ENCODE results near the gene FNIP2.
"Not testable (repeated sequence)": the region's sequence is repeated elsewhere in the genome, so short reads cannot be mapped to it uniquely, and the experiment has no call there.

The FNIP2 gene

GRCh38 chr4:158956345-158956744 lies 187.5 kb downstream of the FNIP2 start:
- not testable (repeated sequence) for DNase-seq (ENCODE audit: low read depth, low spot score)

DNA sequence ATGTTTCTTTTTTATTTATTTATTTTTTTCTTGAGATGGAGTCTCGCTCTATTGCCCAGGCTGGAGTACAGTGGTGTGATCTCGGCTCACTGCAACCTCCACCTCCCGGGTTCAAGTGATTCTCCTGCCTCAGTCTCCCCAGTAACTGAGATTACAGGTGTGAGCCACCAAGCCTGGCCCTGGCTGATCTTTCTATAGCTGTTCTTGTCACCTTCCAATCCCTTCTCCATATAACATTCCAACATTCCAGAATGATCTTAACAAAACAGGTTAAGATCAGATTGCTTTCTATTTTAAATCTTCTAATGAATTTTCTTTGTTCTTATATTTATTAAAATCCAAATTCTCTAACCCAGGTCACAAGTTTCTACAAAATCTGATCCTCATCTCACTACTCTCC lies 188.1 kb downstream of the FNIP2 start:
- not testable (repeated sequence) for DNase-seq (ENCODE audit: low read depth, low spot score)

Measured in iPS DF 19.7 (cell line).